ENCODE data around the gene MAGI2.

DNA sequence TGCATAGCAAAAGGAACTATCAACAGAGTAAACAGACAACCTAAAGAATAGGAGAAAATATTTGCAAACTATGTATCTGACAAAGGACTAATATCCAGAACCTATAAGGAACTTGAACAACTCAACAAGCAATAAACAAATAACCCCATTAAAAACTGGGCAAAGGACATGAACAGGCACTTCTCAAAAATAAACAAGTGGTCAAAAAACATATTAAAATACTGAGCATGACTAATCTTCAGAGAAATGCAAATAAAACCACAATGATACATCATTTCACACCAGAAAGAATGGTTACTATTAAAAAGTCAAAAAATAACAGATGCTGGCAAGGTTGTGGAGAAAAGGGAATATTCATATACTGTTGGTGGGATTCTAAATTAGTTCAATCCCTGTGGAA lies 17.1 kb downstream of the MAGI2 start:
- TF ChIP-seq, protein P1, sequence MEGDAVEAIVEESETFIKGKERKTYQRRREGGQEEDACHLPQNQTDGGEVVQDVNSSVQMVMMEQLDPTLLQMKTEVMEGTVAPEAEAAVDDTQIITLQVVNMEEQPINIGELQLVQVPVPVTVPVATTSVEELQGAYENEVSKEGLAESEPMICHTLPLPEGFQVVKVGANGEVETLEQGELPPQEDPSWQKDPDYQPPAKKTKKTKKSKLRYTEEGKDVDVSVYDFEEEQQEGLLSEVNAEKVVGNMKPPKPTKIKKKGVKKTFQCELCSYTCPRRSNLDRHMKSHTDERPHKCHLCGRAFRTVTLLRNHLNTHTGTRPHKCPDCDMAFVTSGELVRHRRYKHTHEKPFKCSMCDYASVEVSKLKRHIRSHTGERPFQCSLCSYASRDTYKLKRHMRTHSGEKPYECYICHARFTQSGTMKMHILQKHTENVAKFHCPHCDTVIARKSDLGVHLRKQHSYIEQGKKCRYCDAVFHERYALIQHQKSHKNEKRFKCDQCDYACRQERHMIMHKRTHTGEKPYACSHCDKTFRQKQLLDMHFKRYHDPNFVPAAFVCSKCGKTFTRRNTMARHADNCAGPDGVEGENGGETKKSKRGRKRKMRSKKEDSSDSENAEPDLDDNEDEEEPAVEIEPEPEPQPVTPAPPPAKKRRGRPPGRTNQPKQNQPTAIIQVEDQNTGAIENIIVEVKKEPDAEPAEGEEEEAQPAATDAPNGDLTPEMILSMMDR (IDR thresholded peaks at IDR 0.05; ENCODE audit: borderline replicate concordance, extremely low read depth, low read length, poor library complexity, severe bottlenecking) = no peak
- TF ChIP-seq EZH2 (IDR thresholded peaks at IDR 0.05; ENCODE audit: borderline replicate concordance, low read depth, low read length, severe bottlenecking) = no peak

Data from DND-41 (cell line).